ENCODE data around the gene GSTM5. TPM values are rescaled to one million over a fixed set of nuclear protein-coding genes. Genes with fewer than 3 reads are reported as not detected.
A peak's percentile ranks its signal among the peaks of the same experiment; 100 is the strongest.

Gene GSTM5
- total and polyA plus RNA-seq, 2 of the 4 experiments (the other 2 are of a cell fraction), result 0.36 to 1.2 TPM

DNA sequence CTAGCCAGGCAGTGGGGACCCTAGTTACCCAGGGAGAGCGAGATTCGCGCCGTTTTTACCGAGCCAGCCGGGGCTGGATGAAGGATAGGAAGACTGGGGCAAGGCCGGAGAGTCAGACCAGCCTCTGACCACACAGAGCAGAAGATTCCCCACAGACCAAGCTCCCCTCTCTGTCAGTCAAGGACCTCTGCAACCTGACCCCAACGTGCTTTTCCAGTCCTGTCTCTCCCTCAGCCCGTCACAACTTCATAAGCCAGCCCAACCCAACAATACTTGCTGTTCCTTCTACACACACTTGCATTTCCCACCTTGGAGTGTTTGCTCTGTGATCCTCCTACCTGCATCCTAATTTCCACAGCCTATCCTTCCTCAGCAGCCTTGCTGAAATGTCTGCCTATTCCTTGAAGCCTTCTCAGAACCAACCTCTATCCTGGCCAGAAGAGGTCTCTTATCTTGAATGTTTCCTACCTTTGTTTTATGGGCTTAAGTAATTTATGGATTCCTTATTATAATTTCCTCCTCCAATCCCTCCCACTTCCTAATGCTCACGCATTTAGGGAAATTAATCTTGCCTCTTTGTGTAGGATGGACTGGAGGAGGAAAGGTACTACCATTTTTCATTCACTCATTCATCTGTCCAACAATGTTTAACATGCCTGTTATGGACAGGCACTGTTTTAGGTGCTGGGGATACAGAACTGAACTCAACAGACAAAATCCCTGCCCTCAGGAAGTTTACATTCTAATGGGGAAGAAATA lies 28.7 kb downstream of the GSTM5 start, which contains the start of gene GSTM3:
Gene GSTM3, minus strand, starts transcription at position 424 of the 759 bp plus-strand sequence. CDS start 751 bp downstream, outside the sequence.
- WGBS, 2 experiments (ENCODE audit: extremely low coverage in 2 of 2, insufficient read length in 1 of 2), result 30% methylated on average over 2 of the region's 10 CpGs; no CpG with 5 or more reads in 1 of the 2 experiments
- ChIA-PET CTCF (no interaction called here), POLR2A (ENCODE audit: unreplicated experiment) (no interaction called here)
- peaks cover 12% of the 10 kb centered on the region for H3K36me3 ChIP-seq (ENCODE audit: control insufficient read depth, insufficient read depth, low read length)
- peak within 1 kb of the TSS; percentile 85 for H3K4ac ChIP-seq (ENCODE audit: low read depth, low read length)
- peak within 1 kb of the TSS; percentile 58 for H2BK20ac ChIP-seq (ENCODE audit: low read depth, low read length)
- DNase-seq (no peak), ATAC-seq (ENCODE audit: low read depth) (no peak)
- H3K9me3 ChIP-seq (ENCODE audit: control insufficient read depth, insufficient read depth, low read length), result no peaks in the 10 kb centered on the region
- peak within 1 kb of the TSS; percentile 99 for H2AFZ ChIP-seq (replicated peaks; ENCODE audit: low read length, poor library complexity)
- peak within 1 kb of the TSS; percentile 29 for H4K5ac ChIP-seq (ENCODE audit: low read depth, low read length)
- BruUV-seq (replicated peaks), result no TSS peak
- H3K79me1 ChIP-seq (ENCODE audit: low read depth in 1 of 2, low read length in 2 of 2), result peaks cover 0 to 10% of the 10 kb centered on the region in 2 experiments; a peak in 3 of 4 replicates
- H3K4me3 ChIP-seq (ENCODE audit: insufficient read depth, low read depth, low read length), result peak within 1 kb of the TSS; percentile 59
- intact Hi-C loops (cut with micrococcal nuclease) (no loop called here), in situ Hi-C loops (cut with MboI; ENCODE audit: low sequenced_read_pairs) (no loop called here), dilution Hi-C loops (cut with HindIII; ENCODE audit: low sequenced_read_pairs, unreplicated experiment) (no loop called here)
- H3K23ac ChIP-seq (ENCODE audit: low read depth, low read length), result peak within 1 kb of the TSS; percentile 77
- peak within 1 kb of the TSS; percentile 44 for H2BK120ac ChIP-seq (ENCODE audit: low read depth, low read length)
- H4K91ac ChIP-seq (ENCODE audit: insufficient read depth, low read depth, low read length), result peak within 1 kb of the TSS; percentile 63; the same call in 1 of the 2 replicates
- H3K9me1 ChIP-seq (ENCODE audit: insufficient read depth, low read length), result peaks cover 8% of the 10 kb centered on the region
- peak within 1 kb of the TSS; percentile 22 to 79; a peak in 3 of 4 replicates for H4K8ac ChIP-seq (ENCODE audit: low read depth in 2 of 2, low read length in 2 of 2)
- peak within 1 kb of the TSS; percentile 13 for H2AK5ac ChIP-seq (ENCODE audit: low read depth, low read length)
- peak within 1 kb of the TSS; percentile 93 for H3K4me2 ChIP-seq (ENCODE audit: low read depth, low read length)
- H3K18ac ChIP-seq (ENCODE audit: low read depth, low read length), result peak within 1 kb of the TSS; percentile 25
- peak within 1 kb of the TSS; percentile 29 for H2BK5ac ChIP-seq (ENCODE audit: low read depth, low read length, poor library complexity, severe bottlenecking)
- peak within 1 kb of the TSS; percentile 83 for H2AK9ac ChIP-seq (replicated peaks; ENCODE audit: low read depth, low read length, poor library complexity)
- no peaks in the 10 kb centered on the region for H3K4me1 ChIP-seq (ENCODE audit: control insufficient read depth, insufficient read depth, low read length)
- H3K27me3 ChIP-seq (ENCODE audit: control insufficient read depth, insufficient read depth, low read length), result peaks cover 8% of the 10 kb centered on the region
- peak within 1 kb of the TSS; percentile 38 for H3K27ac ChIP-seq (ENCODE audit: insufficient read depth, low read length)
- no peaks in the 10 kb centered on the region for H4K20me1 ChIP-seq (ENCODE audit: insufficient read depth, low read length)
- H3K56ac ChIP-seq (ENCODE audit: extremely low read depth, insufficient read depth, low read length), result peak within 1 kb of the TSS; percentile 34; the same call in 1 of the 2 replicates
- peak within 1 kb of the TSS; percentile 73 for H3K14ac ChIP-seq (replicated peaks; ENCODE audit: low read depth, low read length)
- H3K9ac ChIP-seq (ENCODE audit: low read depth, low read length), result peak within 1 kb of the TSS; percentile 52
- peak within 1 kb of the TSS; percentile 70; the same call in 1 of the 3 replicates for H2BK15ac ChIP-seq (ENCODE audit: low read depth, low read length)
- TF ChIP-seq, protein P1, sequence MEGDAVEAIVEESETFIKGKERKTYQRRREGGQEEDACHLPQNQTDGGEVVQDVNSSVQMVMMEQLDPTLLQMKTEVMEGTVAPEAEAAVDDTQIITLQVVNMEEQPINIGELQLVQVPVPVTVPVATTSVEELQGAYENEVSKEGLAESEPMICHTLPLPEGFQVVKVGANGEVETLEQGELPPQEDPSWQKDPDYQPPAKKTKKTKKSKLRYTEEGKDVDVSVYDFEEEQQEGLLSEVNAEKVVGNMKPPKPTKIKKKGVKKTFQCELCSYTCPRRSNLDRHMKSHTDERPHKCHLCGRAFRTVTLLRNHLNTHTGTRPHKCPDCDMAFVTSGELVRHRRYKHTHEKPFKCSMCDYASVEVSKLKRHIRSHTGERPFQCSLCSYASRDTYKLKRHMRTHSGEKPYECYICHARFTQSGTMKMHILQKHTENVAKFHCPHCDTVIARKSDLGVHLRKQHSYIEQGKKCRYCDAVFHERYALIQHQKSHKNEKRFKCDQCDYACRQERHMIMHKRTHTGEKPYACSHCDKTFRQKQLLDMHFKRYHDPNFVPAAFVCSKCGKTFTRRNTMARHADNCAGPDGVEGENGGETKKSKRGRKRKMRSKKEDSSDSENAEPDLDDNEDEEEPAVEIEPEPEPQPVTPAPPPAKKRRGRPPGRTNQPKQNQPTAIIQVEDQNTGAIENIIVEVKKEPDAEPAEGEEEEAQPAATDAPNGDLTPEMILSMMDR (conservative IDR thresholded peaks at IDR 0.05; ENCODE audit: low read depth, low read length), result no peak
- TF ChIP-seq, protein P2, sequence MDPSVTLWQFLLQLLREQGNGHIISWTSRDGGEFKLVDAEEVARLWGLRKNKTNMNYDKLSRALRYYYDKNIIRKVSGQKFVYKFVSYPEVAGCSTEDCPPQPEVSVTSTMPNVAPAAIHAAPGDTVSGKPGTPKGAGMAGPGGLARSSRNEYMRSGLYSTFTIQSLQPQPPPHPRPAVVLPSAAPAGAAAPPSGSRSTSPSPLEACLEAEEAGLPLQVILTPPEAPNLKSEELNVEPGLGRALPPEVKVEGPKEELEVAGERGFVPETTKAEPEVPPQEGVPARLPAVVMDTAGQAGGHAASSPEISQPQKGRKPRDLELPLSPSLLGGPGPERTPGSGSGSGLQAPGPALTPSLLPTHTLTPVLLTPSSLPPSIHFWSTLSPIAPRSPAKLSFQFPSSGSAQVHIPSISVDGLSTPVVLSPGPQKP (IDR thresholded peaks at IDR 0.05; ENCODE audit: borderline replicate concordance, low read depth, low read length), result no peak
- TF ChIP-seq NFE2L2 (IDR thresholded peaks at IDR 0.05; ENCODE audit: low read depth, low read length) (no peak), BHLHE40 (IDR thresholded peaks at IDR 0.05; ENCODE audit: low read depth, low read length) (no peak), MAZ (IDR thresholded peaks at IDR 0.05; ENCODE audit: borderline replicate concordance, low read depth, low read length) (no peak), CEBPB (IDR thresholded peaks at IDR 0.05; ENCODE audit: low read depth, low read length) (no peak), CHD1 (IDR thresholded peaks at IDR 0.05; ENCODE audit: low read depth, low read length) (no peak), POLR2A (IDR thresholded peaks at IDR 0.05; ENCODE audit: low read depth, low read length) (no peak), RCOR1 (IDR thresholded peaks at IDR 0.05; ENCODE audit: insufficient replicate concordance, low read length) (no peak), RFX5 (IDR thresholded peaks at IDR 0.05; ENCODE audit: low read depth, low read length) (no peak), RAD21 (IDR thresholded peaks at IDR 0.05; ENCODE audit: low read length) (no peak), SMC3 (IDR thresholded peaks at IDR 0.05; ENCODE audit: low read depth, low read length) (no peak), MAFK (IDR thresholded peaks at IDR 0.05; ENCODE audit: low read depth, low read length) (no peak), FOS (IDR thresholded peaks at IDR 0.05; ENCODE audit: low read depth, low read length) (no peak), MXI1 (IDR thresholded peaks at IDR 0.05; ENCODE audit: borderline replicate concordance, low read depth, low read length) (no peak)
